Activated CD4-positive, alpha-beta T cell treated with anti-CD3 and anti-CD28 coated beads, Interleukin-2, amount 10 ng/mL, durations not matched to agents 7 days and 5 days (primary cell): ENCODE results near the gene SLC34A3. TPM values are rescaled to one million over a fixed set of nuclear protein-coding genes. Genes with fewer than 3 reads are reported as not detected.

Experiments
- CTCF ChIA-PET: fragments of 350-600 bp; sonication (Branson Sonifier 250); formaldehyde crosslinking; loops from one replicate; lab custom pipeline; 2021; ENCODE audit warnings: antibody characterized with exemption; lab: Charles Lee
- POLR2A ChIA-PET: fragments of 350-600 bp; sonication (Branson Sonifier 250); formaldehyde crosslinking; loops from one replicate; lab custom pipeline; 2021; ENCODE audit warnings: antibody characterized with exemption; lab: Charles Lee
- DNase-seq: peaks from one replicate; pipeline ENCODE4 v3.0.0-alpha.2; 2020
- H3K27ac Mint-ChIP-seq: one replicate; pipeline ENCODE4 v1.8.0; 2021; ENCODE audit warnings: mild to moderate bottlenecking, moderate library complexity, mixed read lengths
- H3K27me3 Mint-ChIP-seq: one replicate; pipeline ENCODE4 v1.8.0; 2021; ENCODE audit warnings: mixed read lengths
- H3K36me3 Mint-ChIP-seq: one replicate; pipeline ENCODE4 v1.8.0; 2021; ENCODE audit warnings: low read depth, mixed read lengths
- H3K4me1 Mint-ChIP-seq: one replicate; pipeline ENCODE4 v1.8.0; 2021; ENCODE audit warnings: mixed read lengths
- H3K4me3 Mint-ChIP-seq: one replicate; pipeline ENCODE4 v1.8.0; 2021; ENCODE audit warnings: mild to moderate bottlenecking, moderate library complexity, mixed read lengths
- H3K9me3 Mint-ChIP-seq: one replicate; pipeline ENCODE4 v1.8.0; 2021; ENCODE audit warnings: mixed read lengths
- total RNA-seq, 2 experiments: library from RNA; stranded (reverse); gene quantifications; one replicate each; pipeline ENCODE4 v1.2.3, GENCODE V29; 2021

Gene SLC34A3
- total RNA-seq, 2 experiments from 2014 or later, result not detected

GRCh38 chr9:137228968-137229896 is 1.5 kb upstream of the SLC34A3 start:
- H3K27ac Mint-ChIP-seq, result no peak overlapping the region
- ChIA-PET CTCF (interaction anchor here (1.0 to 1.6 kb wide), 4 partner anchors 38 to 183 kb away, joined by 3 read pairs; partner anchors contain the start of genes MAN1B1 and NPDC1), POLR2A (no interaction called here)
- H3K4me3 Mint-ChIP-seq, result no peak overlapping the region
- no peaks in the 10 kb centered on the region for H3K9me3 Mint-ChIP-seq
- H3K27me3 Mint-ChIP-seq, result peaks cover 2% of the 10 kb centered on the region
- H3K4me1 Mint-ChIP-seq, result peaks cover 11% of the 10 kb centered on the region
- H3K36me3 Mint-ChIP-seq, result no peaks in the 10 kb centered on the region
- no peak for DNase-seq

- H3K4me1 Mint-ChIP-seq, result peaks cover 7% of the 10 kb centered on the region
- ChIA-PET POLR2A (no interaction called here), CTCF (interaction anchor here (0.6 to 1.6 kb wide), 5 partner anchors 38 to 184 kb away, joined by 3 read pairs; partner anchors contain the start of genes MAN1B1 and NPDC1)
- H3K36me3 Mint-ChIP-seq, result no peaks in the 10 kb centered on the region
- H3K27ac Mint-ChIP-seq, result no peak overlapping the region
- no peaks in the 10 kb centered on the region for H3K9me3 Mint-ChIP-seq
- peaks cover 2% of the 10 kb centered on the region for H3K27me3 Mint-ChIP-seq
- no peak overlapping the region for H3K4me3 Mint-ChIP-seq
- DNase-seq, result no peak
Measured at GRCh38 chr9:137229903-137230704, 597 bp upstream of the SLC34A3 start.

- H3K4me1 Mint-ChIP-seq, result peaks cover 3% of the 10 kb centered on the region
- no peaks in the 10 kb centered on the region for H3K36me3 Mint-ChIP-seq
- no peak for DNase-seq
- ChIA-PET CTCF (interaction anchor here (1.0 kb wide), 1 partner anchor 108 kb away, joined by 3 read pairs; no protein-coding TSS in a partner anchor), POLR2A (no interaction called here)
- H3K27me3 Mint-ChIP-seq, result peaks cover 2% of the 10 kb centered on the region
- no peaks in the 10 kb centered on the region for H3K9me3 Mint-ChIP-seq
- no peak overlapping the region for H3K4me3 Mint-ChIP-seq
- H3K27ac Mint-ChIP-seq, result no peak overlapping the region
Measured at GRCh38 chr9:137231372-137232039, 805 bp downstream of the SLC34A3 start.

GRCh38 chr9:137232101-137232500 is 1.4 kb downstream of the SLC34A3 start:
- Mint-ChIP-seq H3K27me3 (peaks cover 2% of the 10 kb centered on the region), H3K9me3 (no peaks in the 10 kb centered on the region), H3K27ac (no peak overlapping the region), H3K36me3 (no peaks in the 10 kb centered on the region), H3K4me1 (peaks cover 3% of the 10 kb centered on the region), H3K4me3 (no peak overlapping the region)
- CTCF ChIA-PET, result interaction anchor here (1.0 kb wide), 1 partner anchor 109 kb away, joined by 3 read pairs; no protein-coding TSS in a partner anchor
- POLR2A ChIA-PET, result no interaction called here
- DNase-seq, result no peak

GRCh38 chr9:137232510-137232909 is 1.8 kb downstream of the SLC34A3 start:
- Mint-ChIP-seq H3K27ac (no peak overlapping the region), H3K36me3 (no peaks in the 10 kb centered on the region), H3K27me3 (peaks cover 2% of the 10 kb centered on the region), H3K4me3 (no peak overlapping the region), H3K4me1 (peaks cover 2% of the 10 kb centered on the region), H3K9me3 (no peaks in the 10 kb centered on the region)
- POLR2A ChIA-PET, result no interaction called here
- CTCF ChIA-PET, result interaction anchor here (1.0 kb wide), 1 partner anchor 109 kb away, joined by 3 read pairs; no protein-coding TSS in a partner anchor
- no peak for DNase-seq

- no peaks in the 10 kb centered on the region for H3K27me3 Mint-ChIP-seq
- H3K27ac Mint-ChIP-seq, result no peak overlapping the region
- H3K36me3 Mint-ChIP-seq, result no peaks in the 10 kb centered on the region
- DNase-seq, result no peak
- no peak overlapping the region for H3K4me3 Mint-ChIP-seq
- POLR2A ChIA-PET, result no interaction called here
- H3K4me1 Mint-ChIP-seq, result peaks cover 2% of the 10 kb centered on the region
- H3K9me3 Mint-ChIP-seq, result no peaks in the 10 kb centered on the region
- CTCF ChIA-PET, result no interaction called here
Measured at GRCh38 chr9:137233143-137233980, 2.7 kb downstream of the SLC34A3 start.

GRCh38 chr9:137234055-137234697 is 3.5 kb downstream of the SLC34A3 start:
- no peaks in the 10 kb centered on the region for H3K36me3 Mint-ChIP-seq
- H3K27ac Mint-ChIP-seq, result no peak overlapping the region
- no peak overlapping the region for H3K4me3 Mint-ChIP-seq

GRCh38 chr9:137234758-137235423 is 4.2 kb downstream of the SLC34A3 start:
- POLR2A ChIA-PET, result no interaction called here
- no peaks in the 10 kb centered on the region for H3K9me3 Mint-ChIP-seq
- no peaks in the 10 kb centered on the region for H3K27me3 Mint-ChIP-seq
- H3K4me1 Mint-ChIP-seq, result peaks cover 13% of the 10 kb centered on the region
- DNase-seq, result no peak
- H3K27ac Mint-ChIP-seq, result no peak overlapping the region
- H3K4me3 Mint-ChIP-seq, result no peak overlapping the region
- no peaks in the 10 kb centered on the region for H3K36me3 Mint-ChIP-seq
- CTCF ChIA-PET, result interaction anchor here (6.5 kb wide), 1 partner anchor 10 kb away, joined by 65 read pairs; the partner anchor contains the start of genes CYSRT1, RNF208 and RNF224

More at GRCh38 chr9:137234055-137234697, 3.5 kb downstream of the SLC34A3 start:
- CTCF ChIA-PET, result no interaction called here
- POLR2A ChIA-PET, result no interaction called here
- H3K4me1 Mint-ChIP-seq, result peaks cover 9% of the 10 kb centered on the region
- no peak for DNase-seq
- H3K9me3 Mint-ChIP-seq, result no peaks in the 10 kb centered on the region
- no peaks in the 10 kb centered on the region for H3K27me3 Mint-ChIP-seq

GRCh38 chr9:137235424-137236237 is 4.9 kb downstream of the SLC34A3 start:
- Mint-ChIP-seq H3K4me3 (no peak overlapping the region), H3K36me3 (no peaks in the 10 kb centered on the region), H3K27ac (no peak overlapping the region), H3K4me1 (peaks cover 14% of the 10 kb centered on the region), H3K27me3 (no peaks in the 10 kb centered on the region), H3K9me3 (no peaks in the 10 kb centered on the region)
- POLR2A ChIA-PET, result interaction anchor here (0.5 kb wide), 1 partner anchor 114 kb away, joined by 3 read pairs; no protein-coding TSS in a partner anchor
- CTCF ChIA-PET, result interaction anchor here (0.6 to 6.5 kb wide), 17 partner anchors 10 to 449 kb away, joined by 3 to 65 read pairs (median 4); partner anchors contain the start of genes CYSRT1, NELFB, NPDC1 and RNF208
- no peak for DNase-seq
